H1 (cell line): Measurements from ENCODE around the gene MINDY3. TPM values are rescaled to one million over a fixed set of nuclear protein-coding genes. Genes with fewer than 3 reads are reported as not detected.

Source experiments
- CTCF ChIA-PET: fragments of 300-600 bp; sonication (Branson Sonifier 250); formaldehyde crosslinking; loops from one replicate; lab custom pipeline; 2021; ENCODE audit not compliant: partially characterized antibody; lab: Charles Lee
- POLR2A ChIA-PET: fragments of 300-600 bp; sonication (Branson Sonifier 250); formaldehyde crosslinking; loops from one replicate; lab custom pipeline; 2021; ENCODE audit warnings: inconsistent platforms; ENCODE audit not compliant: partially characterized antibody; lab: Charles Lee
- DNase-seq, 2 experiments: peaks; one replicate each; pipeline versions ENCODE4 v3.0.0 to v3.0.0-alpha.2; 2010 to 2022; ENCODE audit warnings: low spot score in 2 of 2, low read depth in 1 of 2, mixed read lengths in 1 of 2
- FAIRE-seq: peaks from 2 replicates; lab custom pipeline; 2011; peaks lifted over from hg19 to GRCh38; lab: Jason Lieb, UNC
- H2AFZ ChIP-seq: 2 replicates; pipeline ENCODE4 v1.8.1; 2012; ENCODE audit warnings: low read length, inconsistent platforms
- H2AK5ac ChIP-seq: 2 replicates; pipeline ENCODE4 v1.6.1; 2013; ENCODE audit warnings: low read depth, low read length
- H2BK120ac ChIP-seq: replicated peaks from 2 replicates; pipeline ENCODE3; 2013; ENCODE audit warnings: low read depth, low read length, inconsistent platforms
- H2BK12ac ChIP-seq: 2 replicates; pipeline ENCODE4 v1.6.1; 2013; ENCODE audit warnings: low read depth, low read length
- H2BK15ac ChIP-seq: 2 replicates; pipeline ENCODE4 v1.6.1; 2013; ENCODE audit warnings: low read length
- H2BK20ac ChIP-seq: 2 replicates; pipeline ENCODE4 v1.6.1; 2013; ENCODE audit warnings: low read length
- H2BK5ac ChIP-seq: 2 replicates; pipeline ENCODE4 v1.6.1; 2013; ENCODE audit warnings: low read depth, low read length
- H3K14ac ChIP-seq: 2 replicates; pipeline ENCODE4 v1.6.1; 2013; ENCODE audit warnings: inconsistent platforms; ENCODE audit not compliant: insufficient read length
- H3K18ac ChIP-seq: 2 replicates; pipeline ENCODE4 v1.6.1; 2013; ENCODE audit warnings: low read length; ENCODE audit errors: extremely low read depth
- H3K23ac ChIP-seq: 2 replicates; pipeline ENCODE4 v1.6.1; 2013; ENCODE audit warnings: inconsistent platforms; ENCODE audit not compliant: insufficient read length
- H3K23me2 ChIP-seq: 2 replicates; pipeline ENCODE4 v1.6.1; 2013; ENCODE audit warnings: low read depth, low read length
- H3K27ac ChIP-seq: 2 replicates; pipeline ENCODE4 v1.6.1; 2011; ENCODE audit warnings: low read depth, low read length, inconsistent platforms
- H3K27me3 ChIP-seq, 4 experiments: replicated peaks in 1 of 4; 1 replicate in 1 of 4; 2 replicates in 3 of 4; pipeline versions ENCODE4 v1.6.1 to v1.8.1; 2011 to 2013; ENCODE audit warnings: low read length in 3 of 4, mild to moderate bottlenecking in 3 of 4, inconsistent platforms in 2 of 4, mixed read lengths in 2 of 4, moderate library complexity in 1 of 4; ENCODE audit not compliant: control insufficient read depth in 3 of 4, insufficient read depth in 3 of 4; ENCODE audit errors: extremely low read depth in 1 of 4
- H3K36me3 ChIP-seq, 4 experiments: 2 replicates each; pipeline versions ENCODE4 v1.6.1 to v1.8.1; 2011 to 2013; ENCODE audit warnings: mild to moderate bottlenecking in 4 of 4, low read length in 3 of 4, moderate library complexity in 2 of 4, control low read depth in 1 of 4, inconsistent platforms in 1 of 4; ENCODE audit not compliant: insufficient read depth in 4 of 4, control insufficient read depth in 2 of 4
- H3K4ac ChIP-seq: replicated peaks from 2 replicates; pipeline ENCODE3; 2013; ENCODE audit warnings: low read length, low read depth, mixed read lengths, inconsistent platforms; ENCODE audit not compliant: insufficient read length
- H3K4me1 ChIP-seq, 4 experiments: replicated peaks in 1 of 4; 1 replicate in 1 of 4; 2 replicates in 3 of 4; pipeline versions ENCODE4 v1.6.1 to v1.8.1; 2011 to 2013; ENCODE audit warnings: low read length in 3 of 4, inconsistent platforms in 2 of 4, mixed read lengths in 1 of 4; ENCODE audit not compliant: insufficient read depth in 4 of 4, control insufficient read depth in 3 of 4
- H3K4me2 ChIP-seq, 2 experiments: 2 replicates each; pipeline versions ENCODE4 v1.6.1 to v1.8.1; 2011 to 2013; ENCODE audit warnings: low read depth in 2 of 2, low read length in 2 of 2, control low read depth in 1 of 2, inconsistent platforms in 1 of 2, mild to moderate bottlenecking in 1 of 2; ENCODE audit not compliant: insufficient read depth in 1 of 2
- H3K4me3 ChIP-seq, 4 experiments: fragments of 200-600, 300-600 bp in 1 of 4; sonication (generic), shearing (Covaris generic), sonication (Bioruptor Twin) in 1 of 4; 2 replicates each; pipeline versions ENCODE4 v1.5.1 to v1.8.1; 2011 to 2016; ENCODE audit warnings: low read length in 4 of 4, low read depth in 3 of 4, control low read depth in 2 of 4, inconsistent platforms in 2 of 4, mild to moderate bottlenecking in 2 of 4, mixed read lengths in 1 of 4, moderate library complexity in 1 of 4; ENCODE audit not compliant: insufficient read depth in 2 of 4; ENCODE audit errors: extremely low read depth in 1 of 4
- H3K56ac ChIP-seq: replicated peaks from 2 replicates; pipeline ENCODE3; 2013; ENCODE audit warnings: low read depth, mild to moderate bottlenecking, mixed read lengths, low read length, inconsistent platforms; ENCODE audit not compliant: insufficient read length
- H3K79me1 ChIP-seq: 2 replicates; pipeline ENCODE4 v1.6.1; 2013; ENCODE audit warnings: low read depth, low read length, control low read depth
- H3K79me2 ChIP-seq, 2 experiments: 2 replicates each; pipeline versions ENCODE4 v1.6.1 to v1.8.1; 2012 to 2013; ENCODE audit warnings: low read length in 2 of 2, mild to moderate bottlenecking in 2 of 2, inconsistent platforms in 1 of 2; ENCODE audit not compliant: insufficient read depth in 2 of 2, control insufficient read depth in 1 of 2
- H3K9ac ChIP-seq, 4 experiments: replicated peaks in 1 of 4; 1 replicate in 1 of 4; 2 replicates in 3 of 4; pipeline versions ENCODE4 v1.6.1 to v1.8.1; 2011 to 2013; ENCODE audit warnings: low read depth in 3 of 4, low read length in 3 of 4, control low read depth in 2 of 4, mild to moderate bottlenecking in 2 of 4, moderate library complexity in 2 of 4, inconsistent platforms in 1 of 4; ENCODE audit errors: extremely low read depth in 1 of 4
- H3K9me3 ChIP-seq, 2 experiments: 2 replicates each; pipeline versions ENCODE4 v1.6.1 to v1.8.1; 2012 to 2013; ENCODE audit warnings: mild to moderate bottlenecking in 2 of 2, moderate library complexity in 2 of 2, control low read depth in 1 of 2, inconsistent platforms in 1 of 2, low read depth in 1 of 2, low read length in 1 of 2, mixed read lengths in 1 of 2; ENCODE audit not compliant: insufficient read depth in 2 of 2
- H4K20me1 ChIP-seq, 2 experiments: replicated peaks in 1 of 2; 2 replicates each; pipeline versions ENCODE3 to v1.8.1; 2011 to 2013; ENCODE audit warnings: inconsistent platforms in 2 of 2, low read length in 2 of 2, mild to moderate bottlenecking in 1 of 2; ENCODE audit not compliant: insufficient read depth in 2 of 2, control insufficient read depth in 1 of 2
- H4K5ac ChIP-seq: 2 replicates; pipeline ENCODE4 v1.6.1; 2013; ENCODE audit warnings: low read length, low read depth, mixed read lengths, inconsistent platforms; ENCODE audit not compliant: insufficient read length
- H4K8ac ChIP-seq: 2 replicates; pipeline ENCODE4 v1.8.0; 2013; ENCODE audit warnings: mild to moderate bottlenecking, moderate library complexity, low read length, inconsistent platforms; ENCODE audit not compliant: insufficient read depth; ENCODE audit errors: extremely low read depth
- H4K91ac ChIP-seq: replicated peaks from 2 replicates; pipeline ENCODE3; 2013; ENCODE audit warnings: low read length, mixed read lengths, inconsistent platforms; ENCODE audit not compliant: insufficient read length
- NANOG ChIP-seq: IDR thresholded peaks from 2 replicates; pipeline ENCODE4 v1.6.1; 2011; ENCODE audit warnings: low read length, low read depth, mild to moderate bottlenecking, inconsistent platforms; ENCODE audit not compliant: insufficient read depth, poor library complexity, severe bottlenecking
- RXRA ChIP-seq: IDR thresholded peaks from 2 replicates; pipeline ENCODE4 v1.6.1; 2011; ENCODE audit warnings: low read depth, mild to moderate bottlenecking, low read length, moderate library complexity; ENCODE audit not compliant: insufficient read depth
- SIN3A ChIP-seq, 2 experiments: IDR thresholded peaks in 1 of 2; conservative IDR thresholded peaks in 1 of 2; 2 replicates each; pipeline ENCODE4 v1.6.1; 2011 to 2012; ENCODE audit warnings: low read length in 2 of 2, improper control_type of control experiment in 1 of 2, low read depth in 1 of 2, mild to moderate bottlenecking in 1 of 2
- WGBS, 2 experiments: shearing (Covaris generic) in 1 of 2; methylation state at CpG; one replicate each; pipeline versions ENCODE4 v1.1.6 to v1.1.7; 2013 to 2015; ENCODE audit warnings: low lambda C conversion rate in 2 of 2, mixed read lengths in 2 of 2, inconsistent platforms in 1 of 2, low coverage in 1 of 2, missing lambda C conversion rate in 1 of 2; ENCODE audit not compliant: insufficient replicate concordance in 2 of 2, insufficient coverage in 1 of 2, insufficient read length in 1 of 2; ENCODE audit errors: extremely low coverage in 1 of 2, missing lambda C conversion rate in 1 of 2; 5-methylcytosine and 5-hydroxymethylcytosine counted together
- polyA plus RNA-seq, 7 experiments: library from polyadenylated mRNA; depleted of rRNA in 3 of 7; stranded (reverse) in 5 of 7; unstranded in 2 of 7; fragments of >200 nt in 5 of 7; fragments of 200-250 nt in 2 of 7; gene quantifications; 1 replicate in 5 of 7; 2 replicates in 1 of 7; 4 replicates in 1 of 7; pipeline versions ENCODE4 v1.2.1 to v1.2.3, GENCODE V29; 2011 to 2013; ENCODE audit warnings: missing spikeins in 2 of 7, mixed read lengths in 2 of 7
- total RNA-seq: library from RNA; stranded (reverse); fragmentation: NEBNext Ultra II Directional; extraction: Animal tissue kit (Norgen Biotek cat#: 25700); gene quantifications from 2 replicates; pipeline ENCODE4 v1.2.1, GENCODE V29; 2021

The MINDY3 gene
- total and polyA plus RNA-seq, 2 of the 8 experiments (the other 6 are each of a cell fraction or from before 2014, with no cell fraction given): 4.6 to 13.6 TPM

- Histone ChIP-seq H3K27me3 (no peaks in the 10 kb centered on the region), H2AK5ac (no peak overlapping the region), H3K79me2 (no peaks in the 10 kb centered on the region), H2AFZ (no peak overlapping the region), H3K4me2 (no peak overlapping the region), H3K14ac (no peak overlapping the region), H3K56ac (no peak overlapping the region), H2BK20ac (no peak overlapping the region), H4K5ac (no peak overlapping the region), H3K27ac (no peak overlapping the region), H4K20me1 (no peaks in the 10 kb centered on the region), H3K9ac (no peak overlapping the region), H3K4me1 (no peaks in the 10 kb centered on the region), H2BK12ac (no peak overlapping the region), H3K9me3 (no peaks in the 10 kb centered on the region), H3K23me2 (no peaks in the 10 kb centered on the region), H2BK15ac (no peak overlapping the region), H3K18ac (no peak overlapping the region), H2BK120ac (no peak overlapping the region), H4K8ac (no peak overlapping the region), H3K79me1 (no peaks in the 10 kb centered on the region), H3K4ac (no peak overlapping the region), H3K23ac (no peak overlapping the region), H4K91ac (no peak overlapping the region), H2BK5ac (no peak overlapping the region), H3K36me3 (no peaks in the 10 kb centered on the region), H3K4me3 (no peak overlapping the region)
- CTCF ChIA-PET: interaction anchor here (1.3 to 1.8 kb wide), 3 partner anchors 22 to 84 kb away, joined by 3 to 8 read pairs (median 3); partner anchors contain the start of gene ITGA8
- POLR2A ChIA-PET: no interaction called here
- DNase-seq: no peak
- 88% methylated on average over 5 of the region's 5 CpGs; no CpG with 5 or more reads in 1 of the 2 experiments for WGBS, 2 experiments
- TF ChIP-seq NANOG (no peak), RXRA (no peak), SIN3A (conservative IDR thresholded peaks at IDR 0.05 in 1 of 2, IDR thresholded peaks at IDR 0.05 in 1 of 2; ENCODE audit: low read depth in 1 of 2, low read length in 2 of 2) (no peak)
- no peak for FAIRE-seq
Measured at GRCh38 chr10:15741581-15741980, 118.7 kb downstream of the MINDY3 start.
